Memory B cell (primary cell): ENCODE data around the gene HACD4.

ENCODE experiments used
- ATAC-seq: fragments of 150-1000 bp; cut with Tn5 transposase; 2 replicates; pipeline ENCODE4 v1.10.0; 2021; ENCODE audit warnings: low read depth, mild to moderate bottlenecking, moderate library complexity
- DNase-seq, 2 donors: peaks; one replicate each; pipeline ENCODE4 v3.0.0; 2022; ENCODE audit warnings: low spot score in 2 of 2
- H3K27ac Mint-ChIP-seq: one replicate; pipeline ENCODE4 v1.8.0; 2022; ENCODE audit warnings: mild to moderate bottlenecking, moderate library complexity, mixed read lengths
- H3K27me3 Mint-ChIP-seq: one replicate; pipeline ENCODE4 v1.8.0; 2022; ENCODE audit warnings: mixed read lengths
- H3K36me3 Mint-ChIP-seq: one replicate; pipeline ENCODE4 v1.8.0; 2022; ENCODE audit warnings: mild to moderate bottlenecking, mixed read lengths
- H3K4me1 Mint-ChIP-seq: one replicate; pipeline ENCODE4 v1.8.0; 2022; ENCODE audit warnings: mixed read lengths
- H3K4me3 Mint-ChIP-seq: one replicate; pipeline ENCODE4 v1.8.0; 2022; ENCODE audit warnings: mild to moderate bottlenecking, moderate library complexity, mixed read lengths
- H3K9me3 Mint-ChIP-seq: one replicate; pipeline ENCODE4 v1.8.0; 2022; ENCODE audit warnings: mixed read lengths

HACD4 gene

GRCh38 chr9:21031091-21031807 lies at the start of gene HACD4:
Gene HACD4, minus strand, starts transcription at chr9:21031640. Its CDS starts 50 bp downstream, at chr9:21031590.
- ATAC-seq (peak; percentile 82), DNase-seq (peak; percentile 23 to 46)
- Mint-ChIP-seq H3K27me3 (no peaks in the 10 kb centered on the region), H3K9me3 (no peaks in the 10 kb centered on the region), H3K4me3 (peak within 1 kb of the TSS; percentile 75), H3K27ac (no peak within 1 kb of the TSS), H3K4me1 (peaks cover 6% of the 10 kb centered on the region), H3K36me3 (no peaks in the 10 kb centered on the region)

GRCh38 chr9:21080793-21081192 lies 49.4 kb upstream of the HACD4 start:
- peaks cover 5% of the 10 kb centered on the region for H3K27me3 Mint-ChIP-seq
- H3K9me3 Mint-ChIP-seq = no peaks in the 10 kb centered on the region
- no peaks in the 10 kb centered on the region for H3K4me1 Mint-ChIP-seq
- no peak overlapping the region for H3K27ac Mint-ChIP-seq
- DNase-seq (no peak), ATAC-seq (no peak)
- no peaks in the 10 kb centered on the region for H3K36me3 Mint-ChIP-seq
- no peak overlapping the region for H3K4me3 Mint-ChIP-seq

- Mint-ChIP-seq H3K9me3 (no peaks in the 10 kb centered on the region), H3K27me3 (peaks cover 7% of the 10 kb centered on the region), H3K36me3 (no peaks in the 10 kb centered on the region), H3K4me1 (no peaks in the 10 kb centered on the region), H3K27ac (no peak overlapping the region), H3K4me3 (no peak overlapping the region)
- DNase-seq (no peak), ATAC-seq (no peak)
Measured at GRCh38 chr9:21078702-21079101, 47.3 kb upstream of the HACD4 start.

GRCh38 chr9:21077781-21078180 lies 46.3 kb upstream of the HACD4 start, which contains the start of gene IFNB1:
Gene IFNB1, minus strand, starts transcription at chr9:21077942. Its CDS starts 73 bp downstream, at chr9:21077869.
- Mint-ChIP-seq H3K36me3 (no peaks in the 10 kb centered on the region), H3K4me3 (no peak within 1 kb of the TSS), H3K9me3 (peaks cover 1% of the 10 kb centered on the region), H3K27ac (no peak within 1 kb of the TSS), H3K4me1 (no peaks in the 10 kb centered on the region), H3K27me3 (peaks cover 7% of the 10 kb centered on the region)
- DNase-seq (no peak), ATAC-seq (no peak)

- H3K36me3 Mint-ChIP-seq = no peaks in the 10 kb centered on the region
- no peaks in the 10 kb centered on the region for H3K4me1 Mint-ChIP-seq
- ATAC-seq (no peak), DNase-seq (no peak)
- no peak overlapping the region for H3K27ac Mint-ChIP-seq
- peaks cover 1% of the 10 kb centered on the region for H3K9me3 Mint-ChIP-seq
- H3K27me3 Mint-ChIP-seq = peaks cover 3% of the 10 kb centered on the region
- no peak overlapping the region for H3K4me3 Mint-ChIP-seq
Measured at GRCh38 chr9:21075484-21075883, 44.0 kb upstream of the HACD4 start.

GRCh38 chr9:21070906-21071305 lies 39.5 kb upstream of the HACD4 start:
- H3K9me3 Mint-ChIP-seq = peaks cover 1% of the 10 kb centered on the region
- peaks cover 4% of the 10 kb centered on the region for H3K27me3 Mint-ChIP-seq
- no peaks in the 10 kb centered on the region for H3K4me1 Mint-ChIP-seq
- no peak overlapping the region for H3K27ac Mint-ChIP-seq
- ATAC-seq (no peak), DNase-seq (no peak)
- no peaks in the 10 kb centered on the region for H3K36me3 Mint-ChIP-seq
- no peak overlapping the region for H3K4me3 Mint-ChIP-seq

- Mint-ChIP-seq H3K36me3 (no peaks in the 10 kb centered on the region), H3K27ac (no peak overlapping the region), H3K4me1 (no peaks in the 10 kb centered on the region), H3K4me3 (no peak overlapping the region), H3K27me3 (peaks cover 3% of the 10 kb centered on the region), H3K9me3 (peaks cover 1% of the 10 kb centered on the region)
- DNase-seq (no peak), ATAC-seq (no peak)
Measured at GRCh38 chr9:21070171-21070571, 38.7 kb upstream of the HACD4 start.

GRCh38 chr9:21060919-21061561 lies 29.6 kb upstream of the HACD4 start:
- H3K4me1 Mint-ChIP-seq = no peaks in the 10 kb centered on the region
- no peaks in the 10 kb centered on the region for H3K36me3 Mint-ChIP-seq
- H3K4me3 Mint-ChIP-seq = no peak overlapping the region
- DNase-seq = no peak
- H3K27ac Mint-ChIP-seq = no peak overlapping the region
- H3K9me3 Mint-ChIP-seq = no peaks in the 10 kb centered on the region
- H3K27me3 Mint-ChIP-seq = peaks cover 3% of the 10 kb centered on the region
- ATAC-seq = no peak

- no peak for ATAC-seq
- H3K4me3 Mint-ChIP-seq = no peak overlapping the region
- H3K27me3 Mint-ChIP-seq = peaks cover 3% of the 10 kb centered on the region
- DNase-seq = no peak
- peaks cover 3% of the 10 kb centered on the region for H3K4me1 Mint-ChIP-seq
- H3K27ac Mint-ChIP-seq = no peak overlapping the region
- H3K9me3 Mint-ChIP-seq = no peaks in the 10 kb centered on the region
- H3K36me3 Mint-ChIP-seq = no peaks in the 10 kb centered on the region
Measured at GRCh38 chr9:21056931-21057330, 25.5 kb upstream of the HACD4 start.

GRCh38 chr9:21053851-21054250 lies 22.4 kb upstream of the HACD4 start:
- Mint-ChIP-seq H3K27me3 (peaks cover 4% of the 10 kb centered on the region), H3K27ac (no peak overlapping the region), H3K4me3 (no peak overlapping the region), H3K36me3 (no peaks in the 10 kb centered on the region), H3K9me3 (peaks cover 2% of the 10 kb centered on the region), H3K4me1 (peaks cover 3% of the 10 kb centered on the region)
- DNase-seq (no peak), ATAC-seq (no peak)

- peaks cover 4% of the 10 kb centered on the region for H3K27me3 Mint-ChIP-seq
- H3K4me1 Mint-ChIP-seq = peaks cover 2% of the 10 kb centered on the region
- H3K36me3 Mint-ChIP-seq = no peaks in the 10 kb centered on the region
- H3K9me3 Mint-ChIP-seq = peaks cover 4% of the 10 kb centered on the region
- no peak for ATAC-seq
- no peak overlapping the region for H3K27ac Mint-ChIP-seq
- H3K4me3 Mint-ChIP-seq = no peak overlapping the region
- no peak for DNase-seq
Measured at GRCh38 chr9:21047281-21047691, 15.8 kb upstream of the HACD4 start.

GRCh38 chr9:21043841-21044240 lies 12.4 kb upstream of the HACD4 start:
- Mint-ChIP-seq H3K27me3 (peaks cover 2% of the 10 kb centered on the region), H3K27ac (no peak overlapping the region), H3K4me1 (peaks cover 2% of the 10 kb centered on the region), H3K36me3 (no peaks in the 10 kb centered on the region), H3K4me3 (no peak overlapping the region), H3K9me3 (peaks cover 2% of the 10 kb centered on the region)
- ATAC-seq = no peak
- DNase-seq = no peak

- ATAC-seq (no peak), DNase-seq (no peak)
- Mint-ChIP-seq H3K4me3 (no peak overlapping the region), H3K27me3 (peaks cover 1% of the 10 kb centered on the region), H3K27ac (no peak overlapping the region), H3K4me1 (peaks cover 2% of the 10 kb centered on the region), H3K9me3 (peaks cover 2% of the 10 kb centered on the region), H3K36me3 (no peaks in the 10 kb centered on the region)
Measured at GRCh38 chr9:21042466-21042865, 11.0 kb upstream of the HACD4 start.

- no peak for DNase-seq
- peaks cover 2% of the 10 kb centered on the region for H3K9me3 Mint-ChIP-seq
- no peak overlapping the region for H3K4me3 Mint-ChIP-seq
- peaks cover 2% of the 10 kb centered on the region for H3K4me1 Mint-ChIP-seq
- no peak overlapping the region for H3K27ac Mint-ChIP-seq
- no peaks in the 10 kb centered on the region for H3K27me3 Mint-ChIP-seq
- ATAC-seq = no peak
- no peaks in the 10 kb centered on the region for H3K36me3 Mint-ChIP-seq
Measured at GRCh38 chr9:21039302-21039701, 7.9 kb upstream of the HACD4 start.

- Mint-ChIP-seq H3K4me1 (peaks cover 4% of the 10 kb centered on the region), H3K4me3 (no peak overlapping the region), H3K9me3 (no peaks in the 10 kb centered on the region), H3K36me3 (no peaks in the 10 kb centered on the region), H3K27ac (no peak overlapping the region), H3K27me3 (no peaks in the 10 kb centered on the region)
- ATAC-seq (no peak), DNase-seq (no peak)
Measured at GRCh38 chr9:21037278-21037677, 5.8 kb upstream of the HACD4 start.
